ENCODE measurements around the gene PCNX1.

The PCNX1 gene

DNA sequence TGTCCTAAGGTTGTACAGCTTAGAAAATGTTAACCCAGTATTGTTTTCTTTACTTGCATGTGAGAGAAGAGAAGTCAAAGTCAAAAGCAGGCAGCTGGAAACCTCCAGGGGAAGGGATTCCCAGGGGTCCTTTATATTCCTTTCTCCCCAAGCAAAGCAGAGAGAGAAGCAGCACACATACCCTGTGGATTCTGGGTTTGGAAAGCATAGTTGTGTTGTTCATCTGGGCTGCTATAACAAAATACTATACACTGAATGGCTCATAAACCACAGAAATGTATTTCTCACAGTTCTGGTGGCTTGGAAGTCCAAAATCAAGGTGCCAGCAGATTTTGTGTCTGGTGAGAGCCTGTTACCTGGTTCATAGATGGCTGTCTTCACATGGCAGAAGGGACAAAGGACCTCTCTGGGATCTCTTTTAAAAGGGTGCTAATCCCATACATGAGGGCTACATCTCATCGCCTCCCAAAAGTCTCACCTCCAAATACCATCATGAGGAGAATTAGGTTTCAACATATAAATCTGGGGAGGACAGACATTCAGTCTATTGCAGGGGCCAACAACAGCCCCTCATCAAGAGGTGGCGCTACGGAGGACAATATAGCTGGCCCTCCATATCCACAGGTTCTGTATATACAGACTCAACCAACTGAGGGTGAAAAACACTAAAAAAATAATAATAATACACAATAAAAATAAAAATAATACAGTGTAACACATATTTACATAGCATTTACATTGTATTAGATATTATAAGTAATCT is 19.3 kb upstream of the PCNX1 start:
- no peak for TF ChIP-seq POLR2A (IDR thresholded peaks at IDR 0.05; ENCODE audit: extremely low read depth, insufficient read length)
- TF ChIP-seq, protein P1, sequence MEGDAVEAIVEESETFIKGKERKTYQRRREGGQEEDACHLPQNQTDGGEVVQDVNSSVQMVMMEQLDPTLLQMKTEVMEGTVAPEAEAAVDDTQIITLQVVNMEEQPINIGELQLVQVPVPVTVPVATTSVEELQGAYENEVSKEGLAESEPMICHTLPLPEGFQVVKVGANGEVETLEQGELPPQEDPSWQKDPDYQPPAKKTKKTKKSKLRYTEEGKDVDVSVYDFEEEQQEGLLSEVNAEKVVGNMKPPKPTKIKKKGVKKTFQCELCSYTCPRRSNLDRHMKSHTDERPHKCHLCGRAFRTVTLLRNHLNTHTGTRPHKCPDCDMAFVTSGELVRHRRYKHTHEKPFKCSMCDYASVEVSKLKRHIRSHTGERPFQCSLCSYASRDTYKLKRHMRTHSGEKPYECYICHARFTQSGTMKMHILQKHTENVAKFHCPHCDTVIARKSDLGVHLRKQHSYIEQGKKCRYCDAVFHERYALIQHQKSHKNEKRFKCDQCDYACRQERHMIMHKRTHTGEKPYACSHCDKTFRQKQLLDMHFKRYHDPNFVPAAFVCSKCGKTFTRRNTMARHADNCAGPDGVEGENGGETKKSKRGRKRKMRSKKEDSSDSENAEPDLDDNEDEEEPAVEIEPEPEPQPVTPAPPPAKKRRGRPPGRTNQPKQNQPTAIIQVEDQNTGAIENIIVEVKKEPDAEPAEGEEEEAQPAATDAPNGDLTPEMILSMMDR (IDR thresholded peaks at IDR 0.05; ENCODE audit: low read depth, low read length): peak; percentile 29
- TF ChIP-seq MYC (IDR thresholded peaks at IDR 0.05; ENCODE audit: low read depth, low read length): no peak
- peak overlapping the region; percentile 51 for H3K4me3 ChIP-seq (ENCODE audit: low read depth, low read length)
- peak; percentile 54 for DNase-seq (ENCODE audit: low read depth)

- no peak overlapping the region for H3K4me3 ChIP-seq (ENCODE audit: low read depth, low read length)
- DNase-seq (ENCODE audit: low read depth): peak; percentile 69
- TF ChIP-seq POLR2A (IDR thresholded peaks at IDR 0.05; ENCODE audit: extremely low read depth, insufficient read length): no peak
- no peak for TF ChIP-seq MYC (IDR thresholded peaks at IDR 0.05; ENCODE audit: low read depth, low read length)
- TF ChIP-seq, protein P2, sequence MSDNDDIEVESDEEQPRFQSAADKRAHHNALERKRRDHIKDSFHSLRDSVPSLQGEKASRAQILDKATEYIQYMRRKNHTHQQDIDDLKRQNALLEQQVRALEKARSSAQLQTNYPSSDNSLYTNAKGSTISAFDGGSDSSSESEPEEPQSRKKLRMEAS (IDR thresholded peaks at IDR 0.05; ENCODE audit: low read depth, low read length): no peak
- TF ChIP-seq, protein P1 (IDR thresholded peaks at IDR 0.05; ENCODE audit: low read depth, low read length): no peak
Observed at GRCh38 chr14:70888681-70889175, 18.5 kb upstream of the PCNX1 start.

DNA sequence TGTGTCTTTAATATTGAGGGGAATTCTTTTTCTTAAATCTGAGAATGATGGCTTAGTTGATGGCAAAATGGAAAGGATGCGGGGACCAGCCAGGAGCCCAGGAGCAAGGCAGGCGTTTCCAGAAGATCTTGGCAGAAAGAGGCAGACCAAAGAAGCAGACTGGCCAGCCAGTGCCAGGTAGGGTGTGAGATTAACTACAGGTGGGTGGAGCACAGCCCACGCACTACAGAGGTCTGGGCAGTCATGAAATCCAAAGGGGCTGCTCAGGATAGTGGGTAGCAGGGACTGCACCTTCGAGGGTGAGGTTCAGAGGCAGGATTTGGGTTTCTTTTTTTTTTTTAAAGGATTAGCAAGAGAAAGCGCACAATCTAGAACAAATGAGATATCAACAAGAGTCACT is 17.7 kb upstream of the PCNX1 start:
- no peak for DNase-seq (ENCODE audit: low read depth)
- TF ChIP-seq MYC (IDR thresholded peaks at IDR 0.05; ENCODE audit: low read depth, low read length) (no peak), POLR2A (IDR thresholded peaks at IDR 0.05; ENCODE audit: extremely low read depth, insufficient read length) (no peak)
- TF ChIP-seq, protein P2 (IDR thresholded peaks at IDR 0.05; ENCODE audit: low read depth, low read length): no peak
- TF ChIP-seq, protein P1 (IDR thresholded peaks at IDR 0.05; ENCODE audit: low read depth, low read length): no peak
- H3K4me3 ChIP-seq (ENCODE audit: low read depth, low read length): no peak overlapping the region

DNA sequence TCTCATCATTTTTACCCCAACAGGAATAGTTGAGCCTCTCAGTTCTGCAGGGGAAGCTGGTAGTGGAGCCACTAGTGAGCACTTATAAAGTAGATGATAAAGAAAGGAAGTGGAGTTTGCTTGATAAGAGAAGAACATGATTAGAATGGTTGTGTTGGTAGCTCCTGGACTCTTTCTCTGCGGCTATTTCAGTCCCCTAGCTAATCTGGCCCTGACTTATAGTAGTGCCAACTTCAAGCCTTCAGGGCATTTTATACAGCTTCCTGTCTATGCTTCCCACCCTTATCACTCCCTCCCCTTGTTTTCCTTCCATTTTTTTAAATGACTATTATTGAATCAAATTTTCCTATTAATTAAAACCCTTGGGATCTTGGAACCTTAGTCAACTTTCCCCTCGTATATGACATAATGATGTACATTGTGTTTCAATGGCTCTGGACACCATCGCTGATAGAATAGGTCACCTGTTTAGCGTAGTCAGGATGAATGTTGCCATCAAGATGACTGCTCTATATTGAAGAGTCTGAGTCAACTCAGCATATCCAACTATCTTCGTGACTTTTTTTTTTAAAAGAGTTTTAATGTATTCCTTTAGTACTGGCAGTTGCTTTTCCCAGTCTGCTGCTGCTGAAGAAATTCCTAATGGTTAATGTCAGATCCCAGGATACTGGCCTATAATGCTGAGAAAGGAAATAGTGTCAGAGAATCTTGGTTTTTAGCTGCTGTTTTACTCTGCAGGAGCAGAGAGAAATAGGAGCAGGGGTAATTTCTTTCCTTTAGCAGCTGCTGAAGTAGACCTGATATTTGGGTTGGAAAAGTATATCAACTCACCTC is 16.2 kb upstream of the PCNX1 start:
- no peak overlapping the region for H3K4me3 ChIP-seq (ENCODE audit: low read depth, low read length)
- TF ChIP-seq, protein P1 (IDR thresholded peaks at IDR 0.05; ENCODE audit: low read depth, low read length): no peak
- TF ChIP-seq POLR2A (IDR thresholded peaks at IDR 0.05; ENCODE audit: extremely low read depth, insufficient read length) (no peak), MYC (IDR thresholded peaks at IDR 0.05; ENCODE audit: low read depth, low read length) (no peak)
- TF ChIP-seq, protein P2 (IDR thresholded peaks at IDR 0.05; ENCODE audit: low read depth, low read length): no peak
- DNase-seq (ENCODE audit: low read depth): no peak

DNA sequence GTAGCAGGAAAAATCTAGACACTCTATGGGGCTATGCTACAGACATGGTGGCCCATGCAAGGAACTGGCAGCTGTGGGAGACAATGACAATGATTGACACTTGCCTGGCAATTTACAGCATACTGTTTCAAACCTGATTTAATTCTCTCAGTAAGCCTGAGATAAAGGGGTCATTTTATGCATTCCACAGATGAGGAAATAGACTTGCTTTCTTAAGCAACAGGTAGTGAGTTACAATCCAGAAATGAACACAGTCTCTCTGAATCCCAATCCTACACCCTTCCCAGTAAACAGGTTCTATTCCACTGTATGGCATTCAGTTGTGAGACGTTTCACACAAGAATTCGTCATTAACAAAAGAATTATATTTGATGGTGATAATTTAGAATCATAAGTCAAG is 15.5 kb upstream of the PCNX1 start:
- H3K4me3 ChIP-seq (ENCODE audit: low read depth, low read length): no peak overlapping the region
- TF ChIP-seq, protein P2 (IDR thresholded peaks at IDR 0.05; ENCODE audit: low read depth, low read length): no peak
- no peak for TF ChIP-seq POLR2A (IDR thresholded peaks at IDR 0.05; ENCODE audit: extremely low read depth, insufficient read length)
- no peak for TF ChIP-seq MYC (IDR thresholded peaks at IDR 0.05; ENCODE audit: low read depth, low read length)
- peak; percentile 24 for DNase-seq (ENCODE audit: low read depth)
